Gastrocnemius medialis (tissue), 4 donors: ENCODE data around the gene PPM1L. TPM values are rescaled to one million over a fixed set of nuclear protein-coding genes. Genes with fewer than 3 reads are reported as not detected.

Experiments used
- ATAC-seq, 2 donors: fragments of 150-250 bp; one replicate each; pipeline ENCODE4 v1.9.1; 2016
- DNase-seq, 2 donors: peaks; one replicate each; pipeline ENCODE4 v3.0.0-alpha.2; 2019
- H3K27ac ChIP-seq, 4 donors: fragments of 200-600 bp; sonication (generic); 1 replicate in 1 of 4; 2 replicates in 3 of 4; pipeline ENCODE4 v1.5.1; 2016 to 2018; ENCODE audit warnings: mild to moderate bottlenecking in 2 of 4, moderate library complexity in 1 of 4
- H3K27me3 ChIP-seq, 3 donors: fragments of 200-600 bp; sonication (generic) in 2 of 3; 1 replicate in 1 of 3; 2 replicates in 2 of 3; pipeline versions ENCODE4 v1.5.1 to v1.6.0; 2016 to 2019; ENCODE audit warnings: mild to moderate bottlenecking in 1 of 3, moderate library complexity in 1 of 3
- H3K36me3 ChIP-seq, 2 donors: fragments of 200-600 bp; sonication (generic) in 1 of 2; one replicate each; pipeline ENCODE4 v1.5.1; 2017 to 2018
- H3K4me1 ChIP-seq, 2 donors: fragments of 200-600 bp; sonication (generic) in 1 of 2; one replicate each; pipeline ENCODE4 v1.5.1; 2016 to 2017; ENCODE audit warnings: mild to moderate bottlenecking in 2 of 2
- H3K4me3 ChIP-seq, 4 donors: fragments of 200-600 bp; sonication (generic) in 3 of 4; 1 replicate in 1 of 4; 2 replicates in 3 of 4; pipeline ENCODE4 v1.5.1; 2016 to 2019; ENCODE audit warnings: mild to moderate bottlenecking in 2 of 4
- H3K9me3 ChIP-seq, 3 donors: fragments of 200-600 bp; sonication (generic) in 2 of 3; 1 replicate in 1 of 3; 2 replicates in 2 of 3; pipeline ENCODE4 v1.5.1; 2016 to 2019
- POLR2A ChIP-seq, 2 donors: fragments of 450-650 bp; IDR thresholded peaks; one replicate each; pipeline ENCODE4 v1.6.1; 2017; ENCODE audit warnings: antibody characterized with exemption in 2 of 2, mild to moderate bottlenecking in 2 of 2, moderate library complexity in 2 of 2
- in situ Hi-C, 4 donors: fragments of 200-750 bp; cut with MboI; loops; one replicate each; pipeline versions ENCODE4 v1.15.0 to v1.8.0; 2017; ENCODE audit warnings: low sequenced_read_pairs in 4 of 4
- intact Hi-C: fragments of 100-400 bp; cut with DNase I; formaldehyde crosslinking; loops from one replicate; pipeline ENCODE4 v1.15.1; 2023; ENCODE audit warnings: low total_unique reads
- total RNA-seq, 4 donors: library from RNA; depleted of rRNA; stranded (reverse); fragments of >200 nt; gene quantifications; one replicate each; pipeline versions ENCODE4 v1.1.0 to v1.2.3, GENCODE V29; 2016
- TF ChIP-seq, protein P1 (sequence below), 5 experiments: fragments of 450-650 bp in 3 of 5; fragments of 200-600 bp in 2 of 5; sonication (generic) in 2 of 5; IDR thresholded peaks in 4 of 5; conservative IDR thresholded peaks in 1 of 5; 1 replicate in 4 of 5; 2 replicates in 1 of 5; pipeline ENCODE4 v1.5.1; 2016 to 2019; ENCODE audit warnings: antibody characterized with exemption in 5 of 5, mild to moderate bottlenecking in 3 of 5, moderate library complexity in 3 of 5

The PPM1L gene
- total RNA-seq, 4 donors from 2014 or later, result 85.0 to 243 (median 122) TPM

DNA sequence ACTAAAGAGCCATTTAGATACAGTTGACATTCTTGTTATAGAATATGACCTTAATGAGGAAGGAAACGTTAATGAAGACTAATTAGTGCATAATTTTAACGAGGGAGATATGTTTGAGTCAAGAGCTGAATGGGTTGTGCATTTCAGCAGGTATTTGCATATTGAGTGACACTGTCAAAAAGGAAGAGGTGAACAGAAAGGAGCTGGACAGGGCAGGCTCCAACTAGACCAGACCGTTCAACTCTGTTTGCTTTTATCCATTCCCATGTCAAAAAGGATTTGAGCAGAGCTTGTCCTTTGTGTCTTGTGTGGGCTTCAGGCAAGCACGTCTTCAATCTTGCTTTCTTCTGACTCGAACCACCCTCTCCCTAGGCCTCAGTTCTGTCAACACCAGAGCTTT lies 308.4 kb downstream of the PPM1L start:
- H3K4me3 ChIP-seq, result no peak overlapping the region
- ATAC-seq (no peak), DNase-seq (no peak)
- TF ChIP-seq POLR2A (IDR thresholded peaks at IDR 0.05), result no peak
- TF ChIP-seq, protein P1, sequence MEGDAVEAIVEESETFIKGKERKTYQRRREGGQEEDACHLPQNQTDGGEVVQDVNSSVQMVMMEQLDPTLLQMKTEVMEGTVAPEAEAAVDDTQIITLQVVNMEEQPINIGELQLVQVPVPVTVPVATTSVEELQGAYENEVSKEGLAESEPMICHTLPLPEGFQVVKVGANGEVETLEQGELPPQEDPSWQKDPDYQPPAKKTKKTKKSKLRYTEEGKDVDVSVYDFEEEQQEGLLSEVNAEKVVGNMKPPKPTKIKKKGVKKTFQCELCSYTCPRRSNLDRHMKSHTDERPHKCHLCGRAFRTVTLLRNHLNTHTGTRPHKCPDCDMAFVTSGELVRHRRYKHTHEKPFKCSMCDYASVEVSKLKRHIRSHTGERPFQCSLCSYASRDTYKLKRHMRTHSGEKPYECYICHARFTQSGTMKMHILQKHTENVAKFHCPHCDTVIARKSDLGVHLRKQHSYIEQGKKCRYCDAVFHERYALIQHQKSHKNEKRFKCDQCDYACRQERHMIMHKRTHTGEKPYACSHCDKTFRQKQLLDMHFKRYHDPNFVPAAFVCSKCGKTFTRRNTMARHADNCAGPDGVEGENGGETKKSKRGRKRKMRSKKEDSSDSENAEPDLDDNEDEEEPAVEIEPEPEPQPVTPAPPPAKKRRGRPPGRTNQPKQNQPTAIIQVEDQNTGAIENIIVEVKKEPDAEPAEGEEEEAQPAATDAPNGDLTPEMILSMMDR (IDR thresholded peaks at IDR 0.05 in 4 of 5, conservative IDR thresholded peaks at IDR 0.05 in 1 of 5), result no peak
- peaks cover 0 to 19% of the 10 kb centered on the region in 2 donors for H3K36me3 ChIP-seq
- intact Hi-C loops, result no loop called here
- no peaks in the 10 kb centered on the region for H3K9me3 ChIP-seq
- in situ Hi-C loops, result no loop called here
- H3K4me1 ChIP-seq, result no peaks in the 10 kb centered on the region
- no peak overlapping the region for H3K27ac ChIP-seq
- no peaks in the 10 kb centered on the region for H3K27me3 ChIP-seq

DNA sequence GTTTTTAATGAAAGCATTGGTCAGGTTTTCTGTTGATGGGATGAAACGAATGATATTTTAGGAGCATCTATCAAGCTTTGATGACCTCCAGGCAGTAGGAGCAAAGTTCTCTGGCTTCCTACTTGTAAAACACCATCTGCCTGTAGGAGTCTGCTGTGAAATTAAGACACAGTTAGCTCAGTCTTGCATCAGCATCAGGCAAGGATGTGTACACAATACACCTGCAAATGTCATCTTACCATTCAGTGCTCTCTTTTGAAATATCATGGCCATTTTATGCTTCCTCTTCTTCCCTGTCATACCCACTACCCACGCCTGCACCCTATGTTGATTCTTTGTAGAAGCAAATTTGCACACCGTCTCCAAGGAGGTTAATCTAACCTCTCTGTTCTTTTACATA lies 310.9 kb downstream of the PPM1L start:
- intact Hi-C loops, result no loop called here
- TF ChIP-seq, protein P1 (IDR thresholded peaks at IDR 0.05 in 4 of 5, conservative IDR thresholded peaks at IDR 0.05 in 1 of 5), result no peak
- TF ChIP-seq POLR2A (IDR thresholded peaks at IDR 0.05), result no peak
- no peak for ATAC-seq

DNA sequence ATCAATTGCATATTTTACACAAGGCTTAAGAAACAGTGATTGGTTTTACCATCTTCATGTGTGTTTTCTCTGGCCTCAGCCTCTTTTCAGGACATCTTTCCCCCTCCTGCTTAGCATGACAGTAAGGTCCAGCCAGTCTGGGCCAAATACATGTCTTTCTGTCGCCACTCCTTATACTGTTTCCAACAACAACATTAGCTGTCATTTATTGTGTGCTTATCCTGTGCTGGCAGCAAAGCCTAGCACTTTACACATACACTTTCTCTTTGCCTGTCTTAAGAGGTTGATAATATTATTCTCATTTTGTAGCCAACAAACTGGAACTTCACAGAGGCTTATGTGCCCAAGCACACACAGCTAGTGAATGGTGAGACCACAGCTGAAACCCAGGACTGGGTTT lies 311.3 kb downstream of the PPM1L start:
- ATAC-seq (no peak), DNase-seq (no peak)
- Histone ChIP-seq H3K4me1 (no peaks in the 10 kb centered on the region), H3K4me3 (no peak overlapping the region), H3K9me3 (no peaks in the 10 kb centered on the region), H3K27ac (no peak overlapping the region), H3K27me3 (no peaks in the 10 kb centered on the region), H3K36me3 (peaks cover 0 to 27% of the 10 kb centered on the region in 2 donors)
- TF ChIP-seq, protein P1 (IDR thresholded peaks at IDR 0.05 in 4 of 5, conservative IDR thresholded peaks at IDR 0.05 in 1 of 5), result no peak
- no peak for TF ChIP-seq POLR2A (IDR thresholded peaks at IDR 0.05)
- in situ Hi-C loops, result no loop called here
- intact Hi-C loops, result no loop called here

More for the DNA sequence above, 310.9 kb downstream of the PPM1L start:
- H3K27ac ChIP-seq, result no peak overlapping the region
- peaks cover 0 to 27% of the 10 kb centered on the region in 2 donors for H3K36me3 ChIP-seq
- H3K9me3 ChIP-seq, result no peaks in the 10 kb centered on the region
- no peaks in the 10 kb centered on the region for H3K4me1 ChIP-seq
- in situ Hi-C loops, result no loop called here
- DNase-seq, result no peak
- no peaks in the 10 kb centered on the region for H3K27me3 ChIP-seq
- no peak overlapping the region for H3K4me3 ChIP-seq

DNA sequence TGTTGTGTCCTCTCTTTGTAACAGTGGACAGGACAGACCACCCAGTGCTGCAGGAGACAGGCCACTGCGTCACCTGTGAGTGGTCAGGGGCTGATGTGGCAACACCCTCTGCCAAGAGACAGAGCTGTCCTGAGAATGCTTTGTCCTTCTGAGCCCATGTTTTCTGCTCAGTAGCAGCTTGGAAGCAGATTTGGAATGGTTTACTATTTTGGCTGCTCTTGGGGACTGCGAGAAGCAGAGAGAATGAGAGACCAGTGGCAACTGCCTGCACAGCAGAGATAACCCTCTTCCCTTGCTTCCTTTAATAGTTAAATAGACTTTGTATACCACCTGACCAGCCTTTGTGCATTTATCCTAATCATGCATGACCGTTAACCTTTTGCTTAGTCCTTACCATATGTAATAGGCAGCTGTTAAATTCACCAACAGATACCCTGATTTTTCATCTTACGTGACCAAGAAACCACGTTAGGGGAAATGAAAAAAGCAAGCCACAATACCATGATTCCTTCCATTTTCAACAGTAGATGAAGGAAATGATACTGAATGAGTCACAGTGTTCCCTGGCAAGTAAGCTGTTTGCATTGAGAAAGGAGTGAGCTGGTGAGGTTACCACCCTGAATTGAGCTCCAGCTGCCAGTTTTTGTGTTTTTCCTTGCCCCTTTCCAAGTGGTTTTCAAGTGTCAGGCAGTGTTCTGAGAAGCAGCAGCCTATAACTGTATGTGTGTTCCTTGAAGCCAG lies 313.6 kb downstream of the PPM1L start:
- no peaks in the 10 kb centered on the region for H3K9me3 ChIP-seq
- in situ Hi-C loops, result no loop called here
- peaks cover 0 to 27% of the 10 kb centered on the region in 2 donors for H3K36me3 ChIP-seq
- ATAC-seq, result peak; percentile 21 to 82
- H3K27ac ChIP-seq, result peak overlapping the region in 1 of 4 donors; percentile 14
- no peak overlapping the region for H3K4me3 ChIP-seq
- H3K4me1 ChIP-seq, result no peaks in the 10 kb centered on the region
- TF ChIP-seq, protein P1 (IDR thresholded peaks at IDR 0.05 in 4 of 5, conservative IDR thresholded peaks at IDR 0.05 in 1 of 5), result no peak
- TF ChIP-seq POLR2A (IDR thresholded peaks at IDR 0.05), result no peak
- intact Hi-C loops, result no loop called here
- no peak for DNase-seq
- H3K27me3 ChIP-seq, result no peaks in the 10 kb centered on the region
